GM12878 (cell line): ENCODE results near the gene TNFAIP8L3. TPM values are rescaled to one million over a fixed set of nuclear protein-coding genes. Genes with fewer than 3 reads are reported as not detected.

Experiments
- ATAC-seq: fragments of 200-7000 bp; cut with Tn5 transposase; 3 replicates; pipeline ENCODE4 v1.9.1; 2020; ENCODE audit warnings: mild to moderate bottlenecking, moderate library complexity
- BruUV-seq: library from RNA; stranded (reverse); fragments of 400-500 nt; replicated peaks from 2 replicates; lab custom pipeline; 2021; lab: Mats Ljungman, UMichigan
- CTCF ChIA-PET: fragments of 300-600 bp; sonication (Branson Sonifier 250); formaldehyde crosslinking; extraction: SDS; loops from one replicate; lab custom pipeline; 2021; ENCODE audit warnings: inconsistent platforms; lab: Yijun Ruan, JAX
- POLR2A ChIA-PET: fragments of 350-600 bp; formaldehyde crosslinking; extraction: SDS; loops from one replicate; lab custom pipeline; 2021; ENCODE audit warnings: inconsistent platforms; lab: Charles Lee
- RAD21 ChIA-PET: fragments of 300-600 bp; sonication (Branson Sonifier 250); formaldehyde crosslinking; loops from one replicate; lab custom pipeline; 2023; ENCODE audit warnings: antibody characterized with exemption; ENCODE audit not compliant: unreplicated experiment; lab: Charles Lee
- SMC1A ChIA-PET: fragments of 300-600 bp; sonication (Branson Sonifier 250); formaldehyde crosslinking; loops from one replicate; lab custom pipeline; 2023; ENCODE audit not compliant: unreplicated experiment, uncharacterized antibody; lab: Charles Lee
- DNase-seq: peaks from one replicate; pipeline ENCODE4 v3.0.0-alpha.2; 2011; ENCODE audit warnings: low read depth, low spot score
- FAIRE-seq: peaks from 3 replicates; lab custom pipeline; 2011; peaks lifted over from hg19 to GRCh38; lab: Jason Lieb, UNC
- H2AFZ ChIP-seq: 2 replicates; pipeline ENCODE4 v1.6.0; 2011; ENCODE audit warnings: low read depth, low read length, control low read depth; ENCODE audit not compliant: control insufficient read depth
- H3K27ac ChIP-seq: 2 replicates; pipeline ENCODE4 v1.5.1; 2011; ENCODE audit warnings: control low read depth; ENCODE audit not compliant: control insufficient read depth, insufficient read depth
- H3K27me3 ChIP-seq, 2 experiments: replicated peaks in 1 of 2; 2 replicates each; pipeline versions ENCODE4 v1.6.0 to v1.6.1; 2011; ENCODE audit warnings: low read length in 1 of 2; ENCODE audit not compliant: control insufficient read depth in 2 of 2, insufficient read depth in 2 of 2
- H3K36me3 ChIP-seq, 2 experiments: 2 replicates each; pipeline ENCODE4 v1.5.1; 2011; ENCODE audit warnings: low read length in 1 of 2; ENCODE audit not compliant: control insufficient read depth in 2 of 2, insufficient read depth in 2 of 2
- H3K4me1 ChIP-seq: 2 replicates; pipeline ENCODE4 v1.6.1; 2011; ENCODE audit warnings: mild to moderate bottlenecking, low read length, moderate library complexity, mixed read lengths; ENCODE audit not compliant: control insufficient read depth, insufficient read depth
- H3K4me2 ChIP-seq: 2 replicates; pipeline ENCODE4 v1.6.0; 2011; ENCODE audit warnings: control low read depth; ENCODE audit not compliant: control insufficient read depth, insufficient read depth
- H3K4me3 ChIP-seq: fragments of 200-600 bp; sonication (generic); 2 replicates; pipeline ENCODE4 v1.5.1; 2016
- H3K79me2 ChIP-seq: 2 replicates; pipeline ENCODE4 v1.6.0; 2011; ENCODE audit warnings: low read length; ENCODE audit not compliant: control insufficient read depth, insufficient read depth
- H3K9ac ChIP-seq: 2 replicates; pipeline ENCODE4 v1.8.0; 2011; ENCODE audit warnings: low read length, control low read depth, mixed read lengths; ENCODE audit not compliant: control insufficient read depth, insufficient read depth
- H3K9me3 ChIP-seq: replicated peaks from 3 replicates; pipeline ENCODE4 v1.5.1; 2011; ENCODE audit warnings: mild to moderate bottlenecking, low read length; ENCODE audit not compliant: control insufficient read depth, insufficient read depth
- H4K20me1 ChIP-seq: 2 replicates; pipeline ENCODE4 v1.6.0; 2011; ENCODE audit not compliant: control insufficient read depth, insufficient read depth
- CBFB ChIP-seq: IDR thresholded peaks from 2 replicates; pipeline ENCODE4 v1.6.1; 2016; ENCODE audit warnings: antibody characterized with exemption, low read depth
- E2F8 ChIP-seq: fragments of 450-650 bp; IDR thresholded peaks from 2 replicates; pipeline ENCODE4 v1.6.1; 2018; ENCODE audit warnings: mild to moderate bottlenecking, low read depth, moderate library complexity; ENCODE audit not compliant: partially characterized antibody
- EGR1 ChIP-seq, 2 experiments: IDR thresholded peaks; 1 replicate in 1 of 2; 2 replicates in 1 of 2; pipeline ENCODE4 v1.6.1; 2011 to 2012; ENCODE audit warnings: low read depth in 2 of 2, low read length in 2 of 2, borderline replicate concordance in 1 of 2, mild to moderate bottlenecking in 1 of 2, moderate library complexity in 1 of 2
- FOXM1 ChIP-seq: IDR thresholded peaks from 2 replicates; pipeline ENCODE4 v1.6.1; 2012; ENCODE audit warnings: low read depth, mild to moderate bottlenecking, inconsistent platforms, low read length, moderate library complexity
- IKZF2 ChIP-seq, 2 experiments: fragments of 450-650 bp; IDR thresholded peaks; 2 replicates each; pipeline ENCODE4 v1.6.1; 2017; ENCODE audit warnings: mild to moderate bottlenecking in 2 of 2, moderate library complexity in 2 of 2
- MTA2 ChIP-seq: fragments of 450-650 bp; IDR thresholded peaks from 2 replicates; pipeline ENCODE4 v1.6.1; 2016; ENCODE audit warnings: low read depth, mild to moderate bottlenecking, moderate library complexity
- SREBF2 ChIP-seq: IDR thresholded peaks from 2 replicates; pipeline ENCODE4 v1.6.1; 2012; ENCODE audit warnings: mild to moderate bottlenecking, low read length
- SUPT20H ChIP-seq: IDR thresholded peaks from 2 replicates; pipeline ENCODE4 v1.6.1; 2011; ENCODE audit warnings: low read depth, mild to moderate bottlenecking, low read length, moderate library complexity, borderline replicate concordance; ENCODE audit not compliant: control insufficient read depth
- TARDBP ChIP-seq: IDR thresholded peaks from 2 replicates; pipeline ENCODE4 v1.6.1; 2016; ENCODE audit warnings: borderline replicate concordance
- USF2 ChIP-seq: IDR thresholded peaks from 2 replicates; pipeline ENCODE4 v1.6.1; 2011; ENCODE audit warnings: low read depth, low read length, improper control_type of control experiment, borderline replicate concordance
- ZZZ3 ChIP-seq: IDR thresholded peaks from 2 replicates; pipeline ENCODE4 v1.6.1; 2011; ENCODE audit warnings: low read depth; ENCODE audit not compliant: control insufficient read depth, insufficient read length
- WGBS: methylation state at CpG from one replicate; pipeline ENCODE4 v1.1.6; 2016; ENCODE audit warnings: low lambda C conversion rate; ENCODE audit not compliant: insufficient replicate concordance, insufficient coverage; ENCODE audit errors: missing lambda C conversion rate; 5-methylcytosine and 5-hydroxymethylcytosine counted together
- in situ Hi-C: fragments of 300-500 bp; cut with MboI; formaldehyde crosslinking; loops from 9 replicates; pipeline ENCODE4 v1.14.3; 2018; ENCODE audit warnings: mixed read lengths
- intact Hi-C: fragments of 100-400 bp; cut with micrococcal nuclease; formaldehyde crosslinking; loops from one replicate; pipeline ENCODE4 v1.14.2; 2022; ENCODE audit not compliant: unreplicated experiment
- polyA plus RNA-seq, 11 experiments: library from polyadenylated mRNA; depleted of rRNA in 4 of 11; unstranded in 6 of 11; stranded (reverse) in 5 of 11; fragments of >200 nt; fragmentation: Nextera tagmentation in 4 of 11; fragmentation: Illumina TruSeq in 1 of 11; extraction: Ambion mirVana in 4 of 11; extraction: Trizol in 1 of 11; gene quantifications; 1 replicate in 1 of 11; 2 replicates in 10 of 11; pipeline versions ENCODE4 v1.2.1 to v1.2.3, GENCODE V29; 2011 to 2016; ENCODE audit warnings: inconsistent platforms in 2 of 11, missing spikeins in 2 of 11, low read depth in 1 of 11
- total RNA-seq, 4 experiments: library from RNA; depleted of rRNA in 3 of 4; stranded (reverse); fragments of >200 nt in 3 of 4; fragmentation: Illumina TruSeq in 1 of 4; extraction: Trizol in 1 of 4; gene quantifications; 2 replicates each; pipeline versions ENCODE4 v1.2.1 to v1.2.3, GENCODE V29; 2013 to 2021

TNFAIP8L3 gene
- total and polyA plus RNA-seq, 10 of the 15 experiments (the other 5 are each of a cell fraction or from before 2014, with no cell fraction given): 0.22 TPM; not detected in 9

GRCh38 chr15:51075364-51075763, 19.3 kb downstream of the TNFAIP8L3 start:
- WGBS: 89% methylated on average over 5 of the region's 5 CpGs
- Histone ChIP-seq H4K20me1 (no peaks in the 10 kb centered on the region), H2AFZ (no peak overlapping the region), H3K27ac (no peak overlapping the region), H3K36me3 (no peaks in the 10 kb centered on the region), H3K9me3 (no peaks in the 10 kb centered on the region; the same call in 2 of the 3 replicates), H3K4me3 (no peak overlapping the region), H3K4me2 (no peak overlapping the region), H3K79me2 (no peaks in the 10 kb centered on the region), H3K4me1 (peaks cover 24% of the 10 kb centered on the region), H3K27me3 (no peaks in the 10 kb centered on the region), H3K9ac (no peak overlapping the region)
- in situ Hi-C loops: no loop called here
- FAIRE-seq: no peak
- no TSS peak for BruUV-seq
- ChIA-PET RAD21 (interaction anchor here (2.8 kb wide), 1 partner anchor 8 kb away, joined by 10 read pairs; no protein-coding TSS in a partner anchor), SMC1A (interaction anchor here (2.0 kb wide), 1 partner anchor 11 kb away, joined by 13 read pairs; no protein-coding TSS in a partner anchor), CTCF (interaction anchor here (0.6 to 1.1 kb wide), 2 partner anchors 13 to 203 kb away, joined by 3 read pairs; no protein-coding TSS in a partner anchor), POLR2A (interaction anchor here (1.5 kb wide), 1 partner anchor 8 kb away, joined by 4 read pairs; no protein-coding TSS in a partner anchor)
- DNase-seq: no peak
- intact Hi-C loops: no loop called here
- ATAC-seq: no peak
- TF ChIP-seq SREBF2 (no peak), USF2 (no peak), TARDBP (no peak), E2F8 (no peak), EGR1 (IDR thresholded peaks at IDR 0.05; ENCODE audit: borderline replicate concordance in 1 of 2, low read depth in 2 of 2, low read length in 2 of 2) (no peak), FOXM1 (no peak), SUPT20H (no peak), MTA2 (no peak), IKZF2 (IDR thresholded peaks at IDR 0.05) (no peak), ZZZ3 (no peak), CBFB (no peak)
